Thoracic aorta (tissue), 2 donors: ENCODE data around the gene EGFL7. TPM values are rescaled to one million over a fixed set of nuclear protein-coding genes. Genes with fewer than 3 reads are reported as not detected.

Source experiments
- ATAC-seq: fragments of 150-250 bp; one replicate; pipeline ENCODE4 v1.8.0; 2017; ENCODE audit warnings: low read depth; ENCODE audit not compliant: insufficient number of reproducible peaks, low FRiP score
- DNase-seq: peaks from one replicate; pipeline ENCODE4 v3.0.0-alpha.2; 2020; ENCODE audit warnings: low spot score
- H3K27ac ChIP-seq, 2 donors: fragments of 200-600 bp; sonication (generic); 1 replicate in 1 of 2; 2 replicates in 1 of 2; pipeline ENCODE4 v1.5.1; 2016; ENCODE audit warnings: mild to moderate bottlenecking in 2 of 2, moderate library complexity in 2 of 2
- H3K27me3 ChIP-seq: fragments of 200-600 bp; sonication (generic); replicated peaks from 2 replicates; pipeline ENCODE4 v1.6.0; 2016; ENCODE audit warnings: mild to moderate bottlenecking; ENCODE audit not compliant: insufficient read depth
- H3K36me3 ChIP-seq: fragments of 200-600 bp; sonication (generic); one replicate; pipeline ENCODE4 v1.5.1; 2016
- H3K4me1 ChIP-seq, 2 donors: fragments of 200-600 bp; sonication (generic); 1 replicate in 1 of 2; 2 replicates in 1 of 2; pipeline versions ENCODE4 v1.5.1 to v1.6.0; 2016; ENCODE audit warnings: low read depth in 2 of 2, mild to moderate bottlenecking in 1 of 2; ENCODE audit not compliant: control insufficient read depth in 1 of 2
- H3K4me3 ChIP-seq: fragments of 200-600 bp; sonication (generic); 2 replicates; pipeline ENCODE4 v1.5.1; 2016; ENCODE audit warnings: mild to moderate bottlenecking
- H3K9me3 ChIP-seq: fragments of 200-600 bp; sonication (generic); 2 replicates; pipeline ENCODE4 v1.5.1; 2016
- CTCF ChIP-seq: fragments of 200-600 bp; sonication (generic); IDR thresholded peaks from one replicate; pipeline ENCODE4 v1.5.1; 2019; ENCODE audit warnings: antibody characterized with exemption
- total RNA-seq, 2 donors: library from RNA; depleted of rRNA; stranded (reverse); fragments of >200 nt; gene quantifications; one replicate each; pipeline versions ENCODE4 v1.1.0 to v1.2.3, GENCODE V29; 2016

The EGFL7 gene
- total RNA-seq, 2 donors from 2014 or later: 42.0 to 56.5 TPM

- no peak for TF ChIP-seq CTCF
- no peak for DNase-seq
Measured at GRCh38 chr9:136621734-136622093, 41.0 kb upstream of the EGFL7 start.

GRCh38 chr9:136622538-136622948, 40.2 kb upstream of the EGFL7 start:
- no peak for ATAC-seq
- DNase-seq: no peak
- Histone ChIP-seq H3K36me3 (no peaks in the 10 kb centered on the region), H3K27ac (no peak overlapping the region), H3K27me3 (no peaks in the 10 kb centered on the region), H3K4me1 (peaks cover 25 to 33% of the 10 kb centered on the region in 2 donors), H3K9me3 (no peaks in the 10 kb centered on the region), H3K4me3 (no peak overlapping the region)
- no peak for TF ChIP-seq CTCF

More at GRCh38 chr9:136621734-136622093, 41.0 kb upstream of the EGFL7 start:
- Histone ChIP-seq H3K36me3 (no peaks in the 10 kb centered on the region), H3K4me3 (no peak overlapping the region), H3K9me3 (no peaks in the 10 kb centered on the region), H3K27ac (no peak overlapping the region), H3K4me1 (peaks cover 25 to 27% of the 10 kb centered on the region in 2 donors), H3K27me3 (no peaks in the 10 kb centered on the region)
- ATAC-seq: no peak

- no peak for ATAC-seq
- H3K4me3 ChIP-seq: no peak overlapping the region
- no peak for TF ChIP-seq CTCF
- peaks cover 25 to 33% of the 10 kb centered on the region in 2 donors for H3K4me1 ChIP-seq
- no peak overlapping the region for H3K27ac ChIP-seq
- no peaks in the 10 kb centered on the region for H3K36me3 ChIP-seq
- H3K9me3 ChIP-seq: no peaks in the 10 kb centered on the region
- DNase-seq: no peak
- H3K27me3 ChIP-seq: no peaks in the 10 kb centered on the region
Measured at GRCh38 chr9:136623016-136623841, 39.5 kb upstream of the EGFL7 start.

GRCh38 chr9:136623842-136624183, 38.9 kb upstream of the EGFL7 start:
- Histone ChIP-seq H3K27ac (no peak overlapping the region), H3K27me3 (no peaks in the 10 kb centered on the region), H3K9me3 (no peaks in the 10 kb centered on the region), H3K4me3 (no peak overlapping the region), H3K36me3 (no peaks in the 10 kb centered on the region), H3K4me1 (peaks cover 23 to 33% of the 10 kb centered on the region in 2 donors)
- no peak for ATAC-seq
- TF ChIP-seq CTCF: no peak
- no peak for DNase-seq

GRCh38 chr9:136624184-136624951, 38.3 kb upstream of the EGFL7 start:
- Histone ChIP-seq H3K27me3 (no peaks in the 10 kb centered on the region), H3K9me3 (no peaks in the 10 kb centered on the region), H3K27ac (peak overlapping the region in 1 of 2 donors; percentile 44), H3K36me3 (no peaks in the 10 kb centered on the region), H3K4me3 (no peak overlapping the region), H3K4me1 (peaks cover 19 to 33% of the 10 kb centered on the region in 2 donors)
- ATAC-seq (no peak), DNase-seq (no peak)
- no peak for TF ChIP-seq CTCF
